ENCODE results near the gene FAR1.
"Not testable (repeated sequence)": the region's sequence is repeated elsewhere in the genome, so short reads cannot be mapped to it uniquely, and the experiment has no call there.

FAR1 gene

GRCh38 chr11:13644997-13645687, 23.3 kb upstream of the FAR1 start:
- Histone ChIP-seq H3K27me3 (ENCODE audit: insufficient read depth, low read depth) (no peaks in the 10 kb centered on the region), H3K4me2 (no peak overlapping the region), H3K9ac (no peak overlapping the region), H4K20me1 (ENCODE audit: insufficient read depth) (no peaks in the 10 kb centered on the region), H2AFZ (ENCODE audit: low read depth) (no peak overlapping the region), H3K4me3 (IDR thresholded peaks at IDR 0.05; ENCODE audit: insufficient read depth, low read depth, low read length) (no peak overlapping the region), H3K36me3 (ENCODE audit: insufficient read depth) (no peaks in the 10 kb centered on the region), H3K27ac (no peak overlapping the region), H3K79me2 (ENCODE audit: insufficient read depth, low read depth) (no peaks in the 10 kb centered on the region), H3K4me1 (ENCODE audit: low read depth, poor library complexity, severe bottlenecking) (no peaks in the 10 kb centered on the region)
- TF ChIP-seq CTCF (conservative IDR thresholded peaks at IDR 0.05; ENCODE audit: low read depth, low read length) = no peak

GRCh38 chr11:13647391-13647790, 21.1 kb upstream of the FAR1 start:
- Histone ChIP-seq H3K4me3 (IDR thresholded peaks at IDR 0.05; ENCODE audit: insufficient read depth, low read depth, low read length) (no peak overlapping the region), H3K79me2 (ENCODE audit: insufficient read depth, low read depth) (no peaks in the 10 kb centered on the region), H3K4me1 (ENCODE audit: low read depth, poor library complexity, severe bottlenecking) (no peaks in the 10 kb centered on the region), H4K20me1 (ENCODE audit: insufficient read depth) (no peaks in the 10 kb centered on the region), H2AFZ (ENCODE audit: low read depth) (no peak overlapping the region), H3K9ac (no peak overlapping the region), H3K27me3 (ENCODE audit: insufficient read depth, low read depth) (no peaks in the 10 kb centered on the region), H3K27ac (no peak overlapping the region), H3K4me2 (no peak overlapping the region), H3K36me3 (ENCODE audit: insufficient read depth) (no peaks in the 10 kb centered on the region)
- TF ChIP-seq CTCF (conservative IDR thresholded peaks at IDR 0.05; ENCODE audit: low read depth, low read length) = no peak

GRCh38 chr11:13649619-13650018, 18.8 kb upstream of the FAR1 start:
- H3K9ac ChIP-seq = no peak overlapping the region
- no peaks in the 10 kb centered on the region for H3K27me3 ChIP-seq (ENCODE audit: insufficient read depth, low read depth)
- H3K36me3 ChIP-seq (ENCODE audit: insufficient read depth) = no peaks in the 10 kb centered on the region
- no peak overlapping the region for H3K27ac ChIP-seq
- H3K4me2 ChIP-seq = no peak overlapping the region
- H3K4me1 ChIP-seq (ENCODE audit: low read depth, poor library complexity, severe bottlenecking) = no peaks in the 10 kb centered on the region
- H2AFZ ChIP-seq (ENCODE audit: low read depth) = no peak overlapping the region
- H4K20me1 ChIP-seq (ENCODE audit: insufficient read depth) = no peaks in the 10 kb centered on the region
- no peaks in the 10 kb centered on the region for H3K79me2 ChIP-seq (ENCODE audit: insufficient read depth, low read depth)
- H3K4me3 ChIP-seq (IDR thresholded peaks at IDR 0.05; ENCODE audit: insufficient read depth, low read depth, low read length) = no peak overlapping the region
- TF ChIP-seq CTCF (conservative IDR thresholded peaks at IDR 0.05; ENCODE audit: low read depth, low read length) = no peak

- H3K9ac ChIP-seq; H4K20me1 ChIP-seq (ENCODE audit: insufficient read depth); H3K27me3 ChIP-seq (ENCODE audit: insufficient read depth, low read depth); H2AFZ ChIP-seq (ENCODE audit: low read depth); H3K79me2 ChIP-seq (ENCODE audit: insufficient read depth, low read depth); H3K36me3 ChIP-seq (ENCODE audit: insufficient read depth); H3K4me3 ChIP-seq (IDR thresholded peaks at IDR 0.05; ENCODE audit: insufficient read depth, low read depth, low read length); H3K4me1 ChIP-seq (ENCODE audit: low read depth, poor library complexity, severe bottlenecking); H3K4me2 ChIP-seq; H3K27ac ChIP-seq: not testable (repeated sequence)
These were observed 17.0 kb upstream of the FAR1 start for GRCh38 chr11:13651515-13651914.

- Histone ChIP-seq H3K4me1 (ENCODE audit: low read depth, poor library complexity, severe bottlenecking) (no peaks in the 10 kb centered on the region), H3K9ac (no peak overlapping the region)
- no peak for TF ChIP-seq CTCF (conservative IDR thresholded peaks at IDR 0.05; ENCODE audit: low read depth, low read length)
These were observed 7.3 kb upstream of the FAR1 start for GRCh38 chr11:13661074-13661623.

More at GRCh38 chr11:13661074-13661623, 7.3 kb upstream of the FAR1 start:
- H3K27me3 ChIP-seq (ENCODE audit: insufficient read depth, low read depth) = no peaks in the 10 kb centered on the region
- no peak overlapping the region for H3K4me2 ChIP-seq
- no peak overlapping the region for H2AFZ ChIP-seq (ENCODE audit: low read depth)
- H3K27ac ChIP-seq = no peak overlapping the region
- no peaks in the 10 kb centered on the region for H3K36me3 ChIP-seq (ENCODE audit: insufficient read depth)
- H3K4me3 ChIP-seq (IDR thresholded peaks at IDR 0.05; ENCODE audit: insufficient read depth, low read depth, low read length) = no peak overlapping the region
- H4K20me1 ChIP-seq (ENCODE audit: insufficient read depth) = no peaks in the 10 kb centered on the region
- H3K79me2 ChIP-seq (ENCODE audit: insufficient read depth, low read depth) = no peaks in the 10 kb centered on the region
